HT-29 (cell line): ENCODE measurements around the gene RPP40. TPM values are rescaled to one million over a fixed set of nuclear protein-coding genes. Genes with fewer than 3 reads are reported as not detected.

Experiments used
- total RNA-seq: library from RNA; depleted of rRNA; stranded (reverse); fragments of >200 nt; shearing (Covaris generic); gene quantifications from 2 replicates; pipeline ENCODE4 v1.2.3, GENCODE V29; 2014; rRNA removed

The RPP40 gene
- total RNA-seq, 1 experiment from 2014 or later, result 9.8 TPM

Other genes with a start within 250 kb of the RPP40 start
- gene CDYL, start 227.6 kb downstream of the RPP40 start, total RNA-seq, result 33.1 and 41.6 TPM in 2 replicates
- gene PPP1R3G, start 81.3 kb upstream of the RPP40 start, total RNA-seq, result 0.03 TPM in 1 of 2 replicates, not detected in the other